ENCODE results near the gene CNTNAP4.
A peak's percentile ranks its signal among the peaks of the same experiment; 100 is the strongest.

The CNTNAP4 gene

DNA sequence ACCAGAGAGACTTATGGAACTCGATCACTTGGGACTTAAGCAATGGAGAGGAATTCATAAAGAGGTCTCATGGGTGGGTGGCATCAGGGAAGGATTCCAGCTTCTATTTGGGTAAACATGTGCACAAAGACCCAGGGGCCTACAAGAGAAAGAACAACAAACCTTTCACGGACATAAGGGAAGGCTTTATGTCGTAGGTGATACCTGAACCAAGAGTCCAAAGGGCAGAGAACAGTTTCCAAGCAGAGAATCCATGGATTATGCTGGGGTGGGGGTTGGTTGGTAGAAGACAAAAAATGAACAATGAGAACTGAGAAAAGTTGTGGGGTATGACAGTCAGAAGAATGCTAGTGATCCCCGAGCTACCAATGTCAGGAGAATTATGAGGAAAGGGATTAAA is 119.8 kb downstream of the CNTNAP4 start:
- TF ChIP-seq, protein P1, sequence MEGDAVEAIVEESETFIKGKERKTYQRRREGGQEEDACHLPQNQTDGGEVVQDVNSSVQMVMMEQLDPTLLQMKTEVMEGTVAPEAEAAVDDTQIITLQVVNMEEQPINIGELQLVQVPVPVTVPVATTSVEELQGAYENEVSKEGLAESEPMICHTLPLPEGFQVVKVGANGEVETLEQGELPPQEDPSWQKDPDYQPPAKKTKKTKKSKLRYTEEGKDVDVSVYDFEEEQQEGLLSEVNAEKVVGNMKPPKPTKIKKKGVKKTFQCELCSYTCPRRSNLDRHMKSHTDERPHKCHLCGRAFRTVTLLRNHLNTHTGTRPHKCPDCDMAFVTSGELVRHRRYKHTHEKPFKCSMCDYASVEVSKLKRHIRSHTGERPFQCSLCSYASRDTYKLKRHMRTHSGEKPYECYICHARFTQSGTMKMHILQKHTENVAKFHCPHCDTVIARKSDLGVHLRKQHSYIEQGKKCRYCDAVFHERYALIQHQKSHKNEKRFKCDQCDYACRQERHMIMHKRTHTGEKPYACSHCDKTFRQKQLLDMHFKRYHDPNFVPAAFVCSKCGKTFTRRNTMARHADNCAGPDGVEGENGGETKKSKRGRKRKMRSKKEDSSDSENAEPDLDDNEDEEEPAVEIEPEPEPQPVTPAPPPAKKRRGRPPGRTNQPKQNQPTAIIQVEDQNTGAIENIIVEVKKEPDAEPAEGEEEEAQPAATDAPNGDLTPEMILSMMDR (IDR thresholded peaks at IDR 0.05; ENCODE audit: low read depth, low read length), result no peak
- DNase-seq (ENCODE audit: low read depth in 2 of 2), result no peak
- H3K4me3 ChIP-seq (replicated peaks in 1 of 2; ENCODE audit: low read depth in 2 of 2, low read length in 2 of 2), result no peak overlapping the region

DNA sequence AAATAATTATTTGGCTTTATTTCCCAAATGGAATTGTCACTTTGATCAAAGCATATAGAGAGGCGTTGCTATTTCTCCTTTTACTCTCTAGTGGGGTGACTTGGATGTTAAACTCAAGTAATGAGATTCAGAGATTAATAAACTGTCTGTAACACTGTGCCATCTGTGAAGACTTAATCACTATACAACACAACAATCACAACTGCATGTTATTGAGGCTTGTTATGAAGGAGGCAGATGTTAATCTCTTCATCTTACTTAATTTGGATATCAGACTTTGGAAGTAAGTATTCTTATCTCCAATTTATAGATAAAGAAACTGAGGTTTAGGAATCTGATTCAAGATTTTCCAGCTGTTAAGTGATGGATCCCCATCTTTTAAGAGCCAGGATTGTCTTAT is 132.5 kb downstream of the CNTNAP4 start:
- no peak for DNase-seq (ENCODE audit: low read depth in 2 of 2)
- TF ChIP-seq, protein P1 (IDR thresholded peaks at IDR 0.05; ENCODE audit: low read depth, low read length), result no peak
- H3K4me3 ChIP-seq (replicated peaks in 1 of 2; ENCODE audit: low read depth in 2 of 2, low read length in 2 of 2), result no peak overlapping the region

DNA sequence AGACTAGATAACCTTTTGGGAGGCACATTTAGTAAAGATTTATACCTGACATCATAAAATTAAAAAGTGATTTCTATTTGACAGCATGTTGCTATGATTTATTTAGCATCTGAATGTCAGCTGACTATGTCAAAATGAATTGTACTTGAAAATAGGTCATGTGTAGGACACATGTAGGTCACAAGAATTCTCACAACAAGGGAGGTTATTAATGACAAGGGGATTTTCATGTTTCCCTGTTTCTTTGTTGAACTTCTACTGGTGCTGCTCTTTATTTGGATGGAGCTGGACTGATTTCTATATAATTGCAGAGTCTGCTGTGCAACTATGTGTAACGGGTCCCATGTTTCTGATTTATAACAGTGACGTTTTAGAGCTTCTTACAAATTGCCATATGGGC is 144.4 kb downstream of the CNTNAP4 start:
- no peak for DNase-seq (ENCODE audit: low read depth in 2 of 2)
- TF ChIP-seq, protein P1 (IDR thresholded peaks at IDR 0.05; ENCODE audit: low read depth, low read length), result no peak
- no peak overlapping the region for H3K4me3 ChIP-seq (replicated peaks in 1 of 2; ENCODE audit: low read depth in 2 of 2, low read length in 2 of 2)

DNA sequence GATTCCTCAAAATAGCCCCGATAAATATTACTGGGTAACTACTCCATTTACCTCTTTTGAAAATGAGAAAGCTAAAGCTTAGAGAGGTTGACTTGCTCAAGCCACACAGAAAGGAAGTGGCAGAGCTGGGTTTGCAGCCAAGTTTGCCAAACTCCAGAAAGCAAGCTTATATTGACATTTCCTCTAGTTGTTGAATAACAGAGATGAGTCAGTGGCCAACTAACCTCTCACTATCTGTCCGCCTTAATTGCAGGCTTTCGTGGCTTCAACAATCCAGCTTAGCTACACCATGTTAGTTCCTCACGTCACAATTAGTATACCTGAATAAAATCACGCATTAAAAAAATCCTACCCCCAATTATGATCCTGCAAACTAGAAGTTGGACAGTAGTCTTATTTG is 151.7 kb downstream of the CNTNAP4 start:
- no peak overlapping the region for H3K4me3 ChIP-seq (replicated peaks in 1 of 2; ENCODE audit: low read depth in 2 of 2, low read length in 2 of 2)
- TF ChIP-seq, protein P1 (IDR thresholded peaks at IDR 0.05; ENCODE audit: low read depth, low read length), result no peak
- DNase-seq (ENCODE audit: low read depth in 2 of 2), result peak in 1 of 2 donors; percentile 5

DNA sequence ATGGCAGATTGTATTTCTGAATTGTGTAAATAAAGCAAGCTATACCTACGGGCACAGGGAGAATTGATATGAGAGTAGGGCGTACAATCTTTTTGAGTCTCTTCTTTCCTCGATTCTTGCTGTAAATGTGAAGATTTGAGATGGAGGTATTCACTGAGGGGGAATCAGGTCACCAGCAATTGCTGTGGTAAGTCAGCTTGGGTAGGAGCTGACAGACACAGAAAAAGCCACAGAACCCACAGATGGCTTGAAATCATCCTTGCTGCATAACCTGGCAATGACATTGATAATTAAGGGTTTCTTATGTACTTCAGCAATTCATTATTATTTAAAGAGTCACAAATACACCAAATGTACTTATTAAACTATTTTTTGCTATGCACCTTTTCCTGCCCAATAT is 164.2 kb downstream of the CNTNAP4 start:
- no peak overlapping the region for H3K4me3 ChIP-seq (replicated peaks in 1 of 2; ENCODE audit: low read depth in 2 of 2, low read length in 2 of 2)
- TF ChIP-seq, protein P1 (IDR thresholded peaks at IDR 0.05; ENCODE audit: low read depth, low read length), result no peak
- DNase-seq (ENCODE audit: low read depth in 2 of 2), result no peak

DNA sequence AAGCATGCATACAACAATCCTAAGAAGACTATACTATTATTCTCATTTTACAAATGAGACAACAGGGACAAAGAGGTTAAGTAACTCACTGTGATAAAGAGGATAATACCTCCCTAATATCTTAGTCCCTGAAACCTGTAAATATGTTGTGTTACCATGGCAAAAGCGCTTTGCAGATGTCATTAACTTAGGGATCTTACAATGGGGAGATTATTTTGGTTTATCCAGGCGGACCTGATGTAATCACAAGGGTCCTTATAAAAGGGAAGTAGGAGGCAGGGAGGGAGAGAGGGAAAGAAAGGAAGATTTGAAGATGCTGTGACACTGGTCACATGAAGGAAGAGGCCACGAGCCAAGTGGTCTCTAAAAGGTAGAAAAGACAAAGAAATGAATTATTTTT is 164.7 kb downstream of the CNTNAP4 start:
- TF ChIP-seq, protein P1 (IDR thresholded peaks at IDR 0.05; ENCODE audit: low read depth, low read length), result no peak
- H3K4me3 ChIP-seq (replicated peaks in 1 of 2; ENCODE audit: low read depth in 2 of 2, low read length in 2 of 2), result no peak overlapping the region
- DNase-seq (ENCODE audit: low read depth in 2 of 2), result no peak

DNA sequence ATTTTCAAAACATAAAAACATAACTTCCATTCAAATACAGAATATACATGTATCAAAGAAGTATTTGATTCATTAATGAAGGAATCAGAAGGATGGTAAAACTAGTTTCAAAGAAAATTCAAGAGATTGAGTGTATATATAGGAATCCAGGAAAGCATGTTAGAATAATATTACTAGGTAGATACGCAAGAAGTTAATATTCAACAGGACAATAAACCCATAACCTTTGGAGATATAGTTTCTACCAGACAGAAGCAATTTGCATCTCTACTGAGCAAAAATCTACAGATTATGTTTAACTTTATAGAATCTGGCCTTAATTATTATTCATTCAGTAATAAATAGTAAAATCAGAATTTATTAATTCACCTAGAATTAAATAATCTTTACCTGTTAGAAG is 166.8 kb downstream of the CNTNAP4 start:
- no peak overlapping the region for H3K4me3 ChIP-seq (replicated peaks in 1 of 2; ENCODE audit: low read depth in 2 of 2, low read length in 2 of 2)
- TF ChIP-seq, protein P1 (IDR thresholded peaks at IDR 0.05; ENCODE audit: low read depth, low read length), result no peak
- DNase-seq (ENCODE audit: low read depth in 2 of 2), result no peak
